GM15510 (cell line): ENCODE measurements around the gene WDPCP.

Source experiments
- POLR2A ChIP-seq: IDR thresholded peaks from 3 replicates; pipeline ENCODE4 v1.6.1; 2011; ENCODE audit warnings: borderline replicate concordance; ENCODE audit not compliant: insufficient read length; ENCODE audit errors: extremely low read depth

Gene WDPCP, protein sequence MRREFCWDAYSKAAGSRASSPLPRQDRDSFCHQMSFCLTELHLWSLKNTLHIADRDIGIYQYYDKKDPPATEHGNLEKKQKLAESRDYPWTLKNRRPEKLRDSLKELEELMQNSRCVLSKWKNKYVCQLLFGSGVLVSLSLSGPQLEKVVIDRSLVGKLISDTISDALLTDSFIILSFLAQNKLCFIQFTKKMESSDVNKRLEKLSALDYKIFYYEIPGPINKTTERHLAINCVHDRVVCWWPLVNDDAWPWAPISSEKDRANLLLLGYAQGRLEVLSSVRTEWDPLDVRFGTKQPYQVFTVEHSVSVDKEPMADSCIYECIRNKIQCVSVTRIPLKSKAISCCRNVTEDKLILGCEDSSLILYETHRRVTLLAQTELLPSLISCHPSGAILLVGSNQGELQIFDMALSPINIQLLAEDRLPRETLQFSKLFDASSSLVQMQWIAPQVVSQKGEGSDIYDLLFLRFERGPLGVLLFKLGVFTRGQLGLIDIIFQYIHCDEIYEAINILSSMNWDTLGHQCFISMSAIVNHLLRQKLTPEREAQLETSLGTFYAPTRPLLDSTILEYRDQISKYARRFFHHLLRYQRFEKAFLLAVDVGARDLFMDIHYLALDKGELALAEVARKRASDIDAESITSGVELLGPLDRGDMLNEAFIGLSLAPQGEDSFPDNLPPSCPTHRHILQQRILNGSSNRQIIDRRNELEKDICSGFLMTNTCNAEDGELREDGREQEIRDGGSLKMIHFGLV

GRCh38 chr2:63588385-63589147, at the start of gene WDPCP, which contains the start of gene MDH1:
Gene WDPCP, minus strand, starts transcription at chr2:63588477. Its CDS starts 206 bp downstream, at chr2:63588271.
Gene MDH1, plus strand, starts transcription at chr2:63588963. Its CDS starts 81 bp downstream, at chr2:63589044.
- TF ChIP-seq POLR2A = peak; percentile 81

- TF ChIP-seq POLR2A = no peak
Observed at GRCh38 chr2:63632382-63632781, 44.1 kb upstream of the WDPCP start.

- no peak for TF ChIP-seq POLR2A
Observed at GRCh38 chr2:63631501-63631900, 43.2 kb upstream of the WDPCP start.

DNA sequence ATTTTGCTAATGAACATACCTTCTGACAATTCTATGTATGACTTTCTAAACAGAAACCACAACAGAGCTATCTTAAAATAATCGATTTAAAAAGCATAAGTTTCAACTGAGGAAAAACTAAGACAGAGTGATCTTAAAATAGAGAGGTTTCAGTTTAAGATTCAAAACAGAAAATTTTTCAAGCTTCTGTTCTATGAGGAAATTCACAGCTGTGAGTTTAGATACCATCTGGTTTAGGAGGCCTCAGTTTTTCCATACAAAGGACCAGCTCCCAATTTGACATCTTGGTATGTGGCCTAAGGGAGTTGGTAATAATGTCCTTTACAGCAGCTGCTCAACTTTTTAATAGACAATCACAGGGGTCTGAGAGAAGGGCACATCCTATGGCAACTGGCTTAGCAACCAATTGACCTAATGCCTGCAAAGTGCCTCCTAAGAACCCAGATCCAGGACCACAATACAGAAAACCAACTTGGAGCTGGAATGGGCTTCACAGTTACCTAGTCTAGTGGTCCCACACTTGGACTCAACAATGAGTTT, 40.2 kb upstream of the WDPCP start:
- TF ChIP-seq POLR2A = no peak

GRCh38 chr2:63627866-63628265, 39.6 kb upstream of the WDPCP start:
- no peak for TF ChIP-seq POLR2A

DNA sequence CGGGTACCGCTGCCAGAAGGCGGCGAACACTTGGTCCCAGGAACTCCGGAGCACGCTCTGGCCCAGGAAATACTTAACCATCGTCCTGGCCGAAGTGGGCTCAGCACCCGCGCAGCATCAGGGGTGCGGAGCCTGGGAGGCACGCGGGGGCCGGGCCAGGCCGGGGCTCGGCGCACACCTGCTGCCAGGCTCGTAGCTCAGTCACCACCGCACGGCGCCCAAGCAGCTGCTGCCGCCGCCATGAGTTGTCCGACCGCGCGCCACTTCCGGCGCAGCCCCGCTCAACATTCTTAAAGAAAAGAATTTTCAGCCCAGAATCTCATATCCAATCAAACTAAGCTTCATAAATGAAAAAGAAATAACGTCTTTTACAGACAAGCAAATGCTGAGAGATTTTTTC, 34.5 kb upstream of the WDPCP start:
- TF ChIP-seq POLR2A = no peak

DNA sequence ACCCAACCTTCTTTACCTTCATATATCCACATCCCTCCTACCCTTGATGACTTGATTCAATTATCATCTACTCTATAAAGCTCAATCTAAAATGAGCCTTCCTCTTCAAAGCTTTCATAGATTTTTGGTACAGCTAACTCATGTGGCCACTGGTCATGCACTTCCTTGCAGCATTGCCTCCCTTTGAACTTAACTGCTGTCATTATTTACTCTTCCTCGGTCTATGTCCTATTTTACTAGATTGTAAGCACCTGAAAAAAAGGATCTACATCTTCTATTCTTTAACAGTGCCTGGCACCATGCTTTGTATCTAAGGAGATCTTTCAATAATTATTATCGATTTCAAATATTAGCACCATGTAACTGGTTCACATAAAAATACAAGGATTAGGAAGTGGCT, 31.1 kb upstream of the WDPCP start:
- no peak for TF ChIP-seq POLR2A

DNA sequence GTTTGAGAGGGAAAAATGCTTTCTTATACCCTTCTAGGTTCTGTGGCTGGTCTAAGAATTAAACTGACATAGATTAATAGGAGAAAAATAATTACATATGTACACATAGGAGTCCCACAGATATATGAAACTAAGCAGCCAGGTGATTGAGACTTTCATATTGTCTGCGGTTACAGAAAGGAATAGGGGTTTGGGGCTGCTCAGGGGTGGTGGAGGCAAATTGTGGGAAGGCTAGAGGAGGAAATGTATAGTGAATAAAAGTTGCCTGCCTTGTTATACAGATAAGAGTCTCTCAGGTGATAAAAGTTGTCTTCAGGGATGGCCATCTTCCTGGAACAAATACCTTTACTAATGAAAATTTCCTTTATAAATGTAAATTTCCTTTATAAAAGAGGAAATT, 29.1 kb upstream of the WDPCP start:
- TF ChIP-seq POLR2A = no peak

DNA sequence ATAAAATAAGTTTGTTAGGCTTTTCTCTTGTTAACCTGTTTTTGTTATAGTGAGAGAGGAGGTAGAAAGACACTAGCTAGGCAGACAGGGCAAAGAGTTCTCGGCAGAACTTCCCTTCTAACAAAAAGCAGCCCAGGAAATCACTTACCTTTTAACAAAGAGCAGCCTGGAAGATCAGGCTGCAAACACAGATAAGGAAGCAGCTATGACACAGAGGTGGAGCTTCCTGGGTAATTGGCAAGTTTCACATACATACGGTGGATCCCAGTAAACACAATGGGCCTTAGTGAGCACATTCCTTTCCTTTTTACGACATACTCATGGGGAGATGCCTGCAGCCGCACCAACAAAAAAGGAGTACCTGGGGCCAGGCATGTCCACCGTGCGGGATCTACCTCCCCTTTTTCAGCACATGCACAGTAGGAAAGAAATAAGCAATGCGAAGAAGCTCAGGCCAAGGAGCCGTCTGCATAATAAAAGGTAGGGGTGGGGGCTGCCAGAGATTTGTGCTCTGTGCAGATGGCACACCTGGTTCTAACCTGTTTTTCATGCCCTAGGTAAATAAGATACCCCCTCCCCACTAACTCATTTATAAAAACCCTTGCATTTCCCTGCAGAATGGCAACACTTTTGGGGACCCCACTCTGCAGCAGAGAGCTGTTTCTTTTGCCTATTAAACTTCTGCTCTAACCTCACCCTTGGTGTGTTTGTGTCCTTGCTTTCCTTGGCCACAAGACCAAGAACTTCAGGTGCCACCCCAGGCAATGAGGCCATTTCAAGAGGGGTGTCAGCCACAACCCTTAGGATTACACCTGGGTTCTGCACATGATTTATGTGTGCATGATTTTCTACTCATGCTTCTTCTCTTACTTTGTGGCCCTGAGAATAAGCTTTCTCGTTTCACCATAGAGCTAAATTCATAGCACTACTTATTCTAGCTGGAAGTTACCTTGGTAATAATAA, 27.0 kb upstream of the WDPCP start:
- TF ChIP-seq POLR2A = no peak

DNA sequence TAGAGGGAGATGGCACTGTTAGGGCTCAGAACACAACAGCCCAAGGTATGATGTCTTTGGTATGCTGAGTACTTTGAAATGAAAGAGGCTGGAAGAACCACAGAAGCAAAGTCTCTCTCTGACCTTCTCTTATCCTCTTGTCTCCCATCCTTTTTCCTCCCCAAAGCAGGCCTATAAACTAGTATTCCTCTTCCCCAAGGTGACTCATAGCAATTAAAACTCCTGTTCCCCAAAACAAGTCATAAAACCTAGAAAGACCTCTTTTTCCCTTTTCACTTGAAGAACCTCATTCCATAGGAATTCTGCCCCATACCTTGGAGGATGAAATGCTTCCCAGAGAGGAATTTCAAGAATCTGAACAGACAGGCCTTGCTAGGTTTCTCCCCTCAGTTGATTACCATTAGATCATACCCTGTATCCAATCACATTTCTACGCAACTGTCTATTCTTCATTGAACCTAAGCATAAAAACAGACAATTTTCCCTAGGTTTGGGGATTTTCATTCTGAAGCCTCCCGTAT, 26.2 kb upstream of the WDPCP start:
- TF ChIP-seq POLR2A = no peak

DNA sequence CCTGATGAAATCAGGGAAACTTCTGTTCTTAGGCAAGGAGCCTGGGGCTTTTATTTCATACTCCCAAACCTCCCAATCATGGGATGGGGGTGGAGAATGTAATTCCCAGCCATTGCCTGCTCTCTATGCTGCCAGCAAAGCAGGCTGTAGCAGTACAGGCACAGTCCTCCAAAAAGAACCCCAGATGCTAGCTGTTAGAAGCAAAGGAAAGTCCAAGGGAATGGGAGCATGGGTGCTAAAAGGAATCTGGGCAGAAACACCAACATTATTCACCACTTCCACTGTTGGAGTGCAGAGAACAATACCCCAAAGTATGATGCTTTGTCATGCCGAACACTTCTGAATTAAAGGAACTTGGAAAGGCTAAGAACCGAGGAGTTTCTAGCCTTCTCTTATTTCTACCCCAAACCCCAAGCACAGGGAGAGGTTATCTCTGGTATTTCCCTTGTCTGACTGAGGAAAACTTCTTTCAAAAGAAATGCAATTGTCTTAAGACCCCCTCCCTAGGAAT, 25.2 kb upstream of the WDPCP start:
- TF ChIP-seq POLR2A = no peak

DNA sequence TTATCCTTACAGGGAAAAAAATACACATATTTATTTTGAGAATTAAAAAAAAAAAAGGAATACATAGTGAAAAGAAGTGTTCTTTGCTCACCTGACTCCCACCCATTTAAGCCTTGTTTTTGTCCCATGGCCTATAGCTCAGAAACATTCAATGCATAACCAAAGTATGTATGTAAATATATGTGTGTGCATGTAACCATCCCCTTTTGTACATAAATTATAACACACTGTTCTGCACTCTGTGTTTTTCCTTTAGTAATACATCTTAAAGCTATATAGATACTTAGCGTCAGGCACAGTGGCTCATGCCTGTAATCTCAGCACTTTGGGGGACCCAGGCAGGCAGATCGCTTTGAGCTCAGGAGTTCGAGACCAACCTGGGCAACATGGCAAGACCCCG, 22.2 kb upstream of the WDPCP start:
- no peak for TF ChIP-seq POLR2A

DNA sequence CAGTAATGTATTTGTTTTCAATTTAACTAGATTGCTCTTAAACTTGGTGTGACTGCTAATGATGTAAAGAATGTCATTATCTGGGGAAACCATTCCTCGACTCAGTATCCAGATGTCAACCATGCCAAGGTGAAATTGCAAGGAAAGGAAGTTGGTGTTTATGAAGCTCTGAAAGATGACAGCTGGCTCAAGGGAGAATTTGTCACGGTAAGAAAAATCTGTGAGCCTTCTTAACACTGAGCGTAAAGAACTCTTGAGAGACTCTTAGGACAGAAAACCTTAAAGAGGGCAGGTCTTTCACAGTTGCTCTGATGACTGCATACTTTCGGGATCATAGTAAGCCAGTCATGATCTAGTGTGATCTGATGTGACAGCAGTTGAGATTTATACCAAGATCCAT, 16.4 kb upstream of the WDPCP start:
- no peak for TF ChIP-seq POLR2A

DNA sequence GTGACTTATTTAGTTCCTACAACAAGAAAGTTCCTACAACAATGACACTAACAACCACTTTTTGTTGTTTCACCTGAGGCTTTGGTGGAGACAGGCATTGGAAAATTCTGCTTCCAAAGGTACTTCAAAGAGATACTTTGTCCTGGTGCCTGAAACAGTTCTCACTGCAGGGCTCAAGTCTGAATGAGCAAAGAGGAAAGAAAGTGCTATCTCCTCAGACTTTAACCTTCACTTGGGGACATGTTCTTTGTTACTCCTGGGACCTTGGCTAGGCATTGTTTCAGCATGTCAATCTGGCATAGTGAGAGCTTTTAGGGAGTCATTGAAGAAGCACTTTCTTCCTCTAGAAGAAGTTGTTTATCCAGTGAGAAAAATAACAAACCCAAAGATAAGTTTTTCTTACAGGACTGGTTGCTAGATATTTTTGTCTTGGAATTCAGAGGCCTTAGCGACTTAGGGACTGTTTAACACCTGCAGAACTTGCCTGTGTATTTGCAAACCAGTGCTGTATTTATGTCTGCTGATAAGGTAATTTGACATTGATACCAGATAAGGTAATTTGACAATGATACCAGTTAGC, 12.7 kb upstream of the WDPCP start:
- no peak for TF ChIP-seq POLR2A

- no peak for TF ChIP-seq POLR2A
Observed at GRCh38 chr2:63598981-63599380, 10.7 kb upstream of the WDPCP start.
